Measurements from ENCODE around the gene CD44. TPM values are rescaled to one million over a fixed set of nuclear protein-coding genes. Genes with fewer than 3 reads are reported as not detected.

Gene CD44
- total RNA-seq, 4 donors from 2014 or later: 164 to 302 (median 189) TPM

DNA sequence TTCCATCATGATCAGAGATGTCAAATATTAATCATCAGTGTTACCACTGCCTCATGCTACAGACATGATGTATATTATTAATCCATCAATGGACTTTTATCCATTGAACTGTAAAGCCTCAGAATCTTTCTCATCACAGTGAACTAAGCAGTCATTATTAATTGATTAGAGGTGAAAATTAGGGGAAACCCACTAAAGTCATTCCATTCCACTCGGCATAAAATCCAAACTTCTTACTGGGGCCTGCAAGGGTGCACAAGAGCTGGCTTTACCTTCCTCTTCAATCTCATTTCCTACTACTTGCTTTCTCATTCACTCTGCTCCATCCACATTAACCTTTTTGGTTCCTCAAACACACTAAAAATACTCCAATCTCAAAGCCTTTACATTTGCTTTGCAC, 7.9 kb upstream of the CD44 start:
- TF ChIP-seq, protein P1, sequence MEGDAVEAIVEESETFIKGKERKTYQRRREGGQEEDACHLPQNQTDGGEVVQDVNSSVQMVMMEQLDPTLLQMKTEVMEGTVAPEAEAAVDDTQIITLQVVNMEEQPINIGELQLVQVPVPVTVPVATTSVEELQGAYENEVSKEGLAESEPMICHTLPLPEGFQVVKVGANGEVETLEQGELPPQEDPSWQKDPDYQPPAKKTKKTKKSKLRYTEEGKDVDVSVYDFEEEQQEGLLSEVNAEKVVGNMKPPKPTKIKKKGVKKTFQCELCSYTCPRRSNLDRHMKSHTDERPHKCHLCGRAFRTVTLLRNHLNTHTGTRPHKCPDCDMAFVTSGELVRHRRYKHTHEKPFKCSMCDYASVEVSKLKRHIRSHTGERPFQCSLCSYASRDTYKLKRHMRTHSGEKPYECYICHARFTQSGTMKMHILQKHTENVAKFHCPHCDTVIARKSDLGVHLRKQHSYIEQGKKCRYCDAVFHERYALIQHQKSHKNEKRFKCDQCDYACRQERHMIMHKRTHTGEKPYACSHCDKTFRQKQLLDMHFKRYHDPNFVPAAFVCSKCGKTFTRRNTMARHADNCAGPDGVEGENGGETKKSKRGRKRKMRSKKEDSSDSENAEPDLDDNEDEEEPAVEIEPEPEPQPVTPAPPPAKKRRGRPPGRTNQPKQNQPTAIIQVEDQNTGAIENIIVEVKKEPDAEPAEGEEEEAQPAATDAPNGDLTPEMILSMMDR (IDR thresholded peaks at IDR 0.05): no peak
- no peak for TF ChIP-seq POLR2A (IDR thresholded peaks at IDR 0.05)
- no peak overlapping the region for H3K27ac ChIP-seq
- DNase-seq: no peak
- no peaks in the 10 kb centered on the region for H3K9me3 ChIP-seq
- H3K27me3 ChIP-seq: no peaks in the 10 kb centered on the region
- WGBS, 2 donors: 90 to 91% methylated on average over 1 of the region's 1 CpG
- intact Hi-C loops (cut with DNase I): loop anchor here (10.0 kb wide), 1 partner anchor 104 kb away; no protein-coding TSS in a partner anchor
- peaks cover 9 to 12% of the 10 kb centered on the region in 2 donors for H3K4me1 ChIP-seq
- H3K36me3 ChIP-seq: no peaks in the 10 kb centered on the region
- no peak overlapping the region for H3K4me3 ChIP-seq (replicated peaks in 1 of 3)

DNA sequence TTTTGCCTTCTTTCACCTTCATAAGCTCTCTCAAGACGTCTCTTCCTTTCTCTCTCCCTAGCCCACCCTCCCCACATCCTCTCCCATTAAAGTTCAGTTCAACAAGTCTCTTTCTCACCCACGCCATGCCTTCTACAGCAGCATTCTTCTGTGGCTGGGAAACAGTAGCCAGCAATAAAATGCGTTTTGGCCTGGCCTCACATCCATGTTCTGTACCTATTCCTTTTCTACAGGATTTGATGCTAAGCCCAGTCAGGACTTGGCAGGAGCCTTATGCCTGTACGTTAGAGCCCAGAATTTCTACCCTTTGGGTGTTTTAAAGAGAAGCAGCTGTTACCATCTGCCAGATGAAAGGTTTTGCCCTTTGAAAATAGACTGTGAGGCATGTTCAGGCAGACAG, 7.1 kb upstream of the CD44 start:
- TF ChIP-seq, protein P1 (IDR thresholded peaks at IDR 0.05): no peak
- TF ChIP-seq POLR2A (IDR thresholded peaks at IDR 0.05): no peak
- no peak for DNase-seq
- intact Hi-C loops (cut with DNase I): loop anchor here (10.0 kb wide), 1 partner anchor 103 kb away; no protein-coding TSS in a partner anchor
- H3K9me3 ChIP-seq: no peaks in the 10 kb centered on the region
- H3K36me3 ChIP-seq: no peaks in the 10 kb centered on the region
- H3K27me3 ChIP-seq: no peaks in the 10 kb centered on the region
- H3K27ac ChIP-seq: no peak overlapping the region
- no peak overlapping the region for H3K4me3 ChIP-seq (replicated peaks in 1 of 3)
- WGBS, 2 donors: 90 to 94% methylated on average over 4 of the region's 4 CpGs
- H3K4me1 ChIP-seq: peaks cover 14 to 18% of the 10 kb centered on the region in 2 donors

DNA sequence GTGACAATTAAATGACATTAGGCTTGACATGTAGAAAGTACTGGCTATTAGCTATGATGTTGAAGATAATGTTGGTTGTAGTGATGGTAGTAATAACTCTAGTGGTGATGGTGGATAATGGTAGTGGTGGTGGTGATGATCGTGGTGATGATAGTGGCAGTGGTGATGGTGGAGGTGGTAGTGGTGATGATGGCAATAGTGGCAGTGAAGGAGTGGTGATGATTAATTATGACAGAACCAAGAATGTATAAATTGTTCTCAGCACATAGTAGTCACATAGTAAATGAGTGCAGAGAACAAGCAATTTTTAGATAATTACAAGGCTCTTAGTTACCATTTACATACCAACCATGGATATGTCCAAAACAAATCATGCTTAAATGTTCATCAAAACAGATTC, 5.3 kb upstream of the CD44 start:
- intact Hi-C loops (cut with DNase I): loop anchor here (10.0 kb wide), 1 partner anchor 101 kb away; no protein-coding TSS in a partner anchor
- peaks cover 17 to 24% of the 10 kb centered on the region in 2 donors for H3K4me1 ChIP-seq
- H3K27ac ChIP-seq: no peak overlapping the region
- H3K27me3 ChIP-seq: no peaks in the 10 kb centered on the region
- WGBS, 2 donors: 95 to 97% methylated on average over 1 of the region's 1 CpG
- no peaks in the 10 kb centered on the region for H3K9me3 ChIP-seq
- H3K36me3 ChIP-seq: no peaks in the 10 kb centered on the region
- TF ChIP-seq POLR2A (IDR thresholded peaks at IDR 0.05): no peak
- TF ChIP-seq, protein P1 (IDR thresholded peaks at IDR 0.05): no peak
- no peak overlapping the region for H3K4me3 ChIP-seq (replicated peaks in 1 of 3)
- no peak for DNase-seq

DNA sequence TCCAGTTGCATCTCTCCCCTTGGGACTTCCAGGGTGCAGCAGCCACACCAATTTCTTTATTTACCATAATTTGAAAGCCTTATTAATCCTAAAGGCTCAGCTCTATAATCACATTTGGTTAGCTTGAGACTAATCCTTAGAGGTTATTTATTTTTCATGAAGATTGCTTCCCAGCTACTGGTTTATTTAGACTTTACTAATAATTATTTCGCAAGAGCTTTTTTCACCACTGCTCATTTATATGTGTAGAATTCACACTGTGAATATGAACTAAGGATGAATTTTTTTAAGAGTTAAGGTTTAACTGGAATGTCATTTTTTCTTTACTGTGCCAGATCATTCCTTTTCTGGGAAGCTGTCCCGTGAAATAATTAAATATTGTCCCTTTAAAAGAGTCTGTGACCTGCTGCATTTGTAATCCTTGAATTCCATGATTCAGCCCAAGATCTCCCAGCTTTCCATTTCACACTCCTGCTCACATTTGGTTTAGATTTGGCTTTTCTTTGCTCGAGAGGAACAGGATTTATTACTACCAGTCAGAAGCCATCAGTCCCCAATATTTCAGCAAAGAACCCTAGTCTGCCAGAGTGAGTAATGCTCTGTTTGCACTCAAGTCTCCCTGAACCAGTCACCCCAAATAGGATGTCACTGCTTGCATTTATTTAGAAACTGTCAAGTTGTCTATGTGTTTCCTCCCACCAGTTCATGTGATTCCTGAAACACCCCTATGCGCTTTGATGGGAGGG, 4.4 kb upstream of the CD44 start:
- Histone ChIP-seq H3K4me1 (peaks cover 17 to 25% of the 10 kb centered on the region in 2 donors), H3K9me3 (no peaks in the 10 kb centered on the region), H3K36me3 (no peaks in the 10 kb centered on the region), H3K27ac (no peak overlapping the region), H3K4me3 (replicated peaks in 1 of 3) (no peak overlapping the region), H3K27me3 (no peaks in the 10 kb centered on the region)
- DNase-seq: no peak
- intact Hi-C loops (cut with DNase I): loop anchor here (10.0 kb wide), 1 partner anchor 100 kb away; no protein-coding TSS in a partner anchor
- 77 to 89% methylated on average over 4 of the region's 4 CpGs for WGBS, 2 donors
- TF ChIP-seq, protein P1 (IDR thresholded peaks at IDR 0.05): no peak
- no peak for TF ChIP-seq POLR2A (IDR thresholded peaks at IDR 0.05)

DNA sequence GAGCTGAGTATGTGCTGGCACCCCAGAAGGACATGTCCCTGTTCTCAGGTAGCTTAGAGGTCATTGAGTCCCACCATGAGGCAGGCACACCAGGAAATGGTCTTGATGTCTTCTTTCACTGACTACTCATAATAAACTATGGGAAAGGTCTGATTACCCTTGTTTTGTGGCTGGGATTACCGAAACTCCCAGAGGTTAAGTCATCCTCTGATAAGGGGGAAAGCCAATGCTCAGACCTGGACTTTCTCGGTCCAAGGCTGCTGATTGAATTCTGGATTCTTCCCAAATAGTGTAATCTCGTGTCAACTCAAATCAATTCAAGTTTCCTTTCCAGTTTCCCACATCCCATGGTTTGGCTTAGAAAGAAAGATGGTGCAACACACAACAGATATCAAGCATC, 3.7 kb upstream of the CD44 start:
- no peak for TF ChIP-seq POLR2A (IDR thresholded peaks at IDR 0.05)
- TF ChIP-seq, protein P1 (IDR thresholded peaks at IDR 0.05): no peak
- WGBS, 2 donors: 78 to 80% methylated on average over 3 of the region's 3 CpGs
- H3K27ac ChIP-seq: peak overlapping the region in 1 of 3 donors; percentile 67

More for the DNA sequence above, 3.7 kb upstream of the CD44 start:
- DNase-seq: no peak
- peaks cover 17 to 25% of the 10 kb centered on the region in 2 donors for H3K4me1 ChIP-seq
- intact Hi-C loops (cut with DNase I): loop anchor here (10.0 kb wide), 1 partner anchor 100 kb away; no protein-coding TSS in a partner anchor
- no peaks in the 10 kb centered on the region for H3K9me3 ChIP-seq
- H3K36me3 ChIP-seq: no peaks in the 10 kb centered on the region
- no peak overlapping the region for H3K4me3 ChIP-seq (replicated peaks in 1 of 3)
- no peaks in the 10 kb centered on the region for H3K27me3 ChIP-seq

Measured in thyroid gland (tissue), 4 donors.